GM19239 (cell line): ENCODE data around the gene SPINDOC.
A peak's percentile ranks its signal among the peaks of the same experiment; 100 is the strongest.

ENCODE experiments used
- DNase-seq: peaks from one replicate; pipeline ENCODE4 v3.0.0; 2011; ENCODE audit warnings: low spot score; ENCODE audit not compliant: insufficient read length
- FAIRE-seq: peaks from 2 replicates; lab custom pipeline; 2011; peaks lifted over from hg19 to GRCh38; lab: Jason Lieb, UNC

SPINDOC gene

DNA sequence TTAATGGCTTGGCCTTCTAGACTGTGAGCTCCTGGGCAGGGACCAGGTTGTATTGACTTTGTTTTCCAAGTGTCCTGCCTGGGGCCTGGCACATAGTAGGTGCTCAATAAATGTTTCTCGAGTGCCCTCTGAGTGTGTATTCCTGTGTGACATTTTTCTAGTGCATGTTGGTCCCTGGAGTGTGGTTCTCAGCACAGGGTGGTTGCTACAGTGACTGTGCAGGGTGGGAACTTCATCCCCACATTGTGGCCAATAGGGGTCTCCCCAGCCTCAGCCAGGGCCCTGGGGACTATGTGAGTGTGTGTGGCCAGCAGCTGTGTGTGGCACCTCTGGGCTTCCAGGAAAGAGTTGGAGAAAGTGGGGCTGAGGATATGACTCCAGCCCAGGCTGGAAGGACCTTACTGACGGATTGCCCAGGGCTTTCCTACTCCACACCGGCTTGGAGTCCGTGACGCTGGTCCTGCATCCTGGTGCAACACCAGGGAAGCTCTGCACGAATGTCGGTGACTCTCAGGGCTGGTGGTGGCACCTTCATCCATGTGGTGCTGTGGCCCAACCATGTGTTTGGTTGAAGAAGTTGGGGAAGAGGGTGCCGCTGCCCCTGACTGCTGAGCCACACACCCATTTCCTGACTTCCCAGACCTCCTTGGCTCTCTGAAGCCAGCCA, 16.7 kb downstream of the SPINDOC start:
- DNase-seq (no peak), FAIRE-seq (no peak)

DNA sequence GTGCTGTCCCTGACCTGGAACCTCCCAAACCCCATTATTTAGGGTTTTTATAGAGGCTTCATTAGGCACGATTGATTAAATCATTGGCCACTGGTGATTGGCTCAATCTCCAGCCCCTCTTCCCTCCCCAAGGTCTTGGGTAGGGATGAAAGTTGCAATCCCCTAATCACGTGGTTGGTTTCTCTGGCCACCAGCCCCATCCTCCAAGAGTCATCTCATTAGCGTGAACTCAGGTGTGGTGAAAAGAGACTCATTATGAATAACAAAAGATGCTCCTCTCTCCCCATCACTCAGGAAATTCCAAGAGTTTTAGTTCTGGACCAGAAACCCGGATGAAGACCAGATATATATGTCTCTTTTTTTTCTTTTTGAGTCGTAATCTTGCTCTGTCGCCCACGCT, 18.1 kb downstream of the SPINDOC start:
- no peak for FAIRE-seq
- no peak for DNase-seq

DNA sequence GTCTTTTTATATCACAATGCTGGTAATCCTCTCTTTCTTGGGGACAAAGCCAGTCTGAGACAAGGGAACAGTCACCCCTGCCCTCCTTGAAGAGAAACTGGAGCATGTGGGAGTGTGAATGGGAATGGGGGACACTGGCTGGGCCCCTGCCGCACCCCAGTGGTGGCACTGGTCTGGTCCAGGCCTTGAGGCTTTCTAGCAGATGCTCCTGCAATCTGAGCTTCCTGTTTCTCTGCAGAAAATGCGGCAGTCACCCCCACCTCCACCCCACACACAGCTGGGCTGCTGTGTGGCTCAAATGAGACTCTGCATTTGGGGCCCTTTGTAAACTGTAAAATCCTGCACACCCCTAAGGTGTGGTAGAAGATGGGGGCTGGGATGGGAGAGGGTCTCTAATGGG, 19.1 kb downstream of the SPINDOC start:
- no peak for DNase-seq
- no peak for FAIRE-seq

DNA sequence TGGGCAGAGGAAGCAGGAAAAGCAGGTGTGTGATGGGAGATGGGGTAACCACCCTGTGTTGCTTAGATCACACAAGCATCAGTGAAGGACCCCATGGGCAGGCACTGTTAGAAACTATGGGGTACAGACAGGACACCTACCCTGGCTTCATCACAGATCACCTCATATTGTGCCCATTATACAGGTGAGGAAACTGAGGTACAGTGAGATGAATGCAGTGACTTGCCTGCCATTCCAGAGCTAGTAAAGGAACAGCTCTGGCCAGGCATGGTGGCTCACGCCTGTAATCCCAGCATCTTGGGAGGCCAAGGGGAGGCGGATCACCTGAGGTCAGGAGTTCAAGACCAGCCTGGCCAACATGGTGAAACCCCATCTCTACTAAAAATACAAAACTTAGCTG, 19.8 kb downstream of the SPINDOC start:
- no peak for FAIRE-seq

DNA sequence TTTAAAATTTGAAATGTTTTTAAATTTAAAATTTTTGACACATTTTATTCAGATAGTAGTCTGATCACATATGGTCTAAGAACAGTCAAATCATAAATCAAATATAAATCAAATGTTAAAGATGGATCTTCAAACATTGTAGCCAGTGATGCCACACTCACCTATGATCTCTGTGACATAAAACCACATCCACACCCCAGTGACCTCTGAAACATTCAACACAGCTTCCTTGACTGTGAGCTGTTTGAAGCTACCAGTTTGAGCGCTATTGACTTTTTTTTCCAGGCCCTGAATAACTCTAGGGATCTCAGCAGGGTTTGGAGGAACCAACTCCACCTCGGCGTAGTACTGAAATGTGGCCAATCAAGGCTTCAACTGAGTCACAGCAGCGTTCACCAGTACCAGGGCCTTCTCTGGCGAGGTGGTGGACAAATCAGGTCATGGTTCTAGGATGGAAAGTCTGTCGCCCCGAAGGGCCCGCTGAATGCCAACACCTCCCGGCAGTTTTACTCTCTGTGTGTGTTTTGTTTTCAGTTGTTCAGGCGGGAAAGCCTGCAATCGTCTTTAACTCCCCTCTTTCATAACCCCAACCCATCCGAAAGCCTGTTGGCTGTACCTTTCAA, 21.4 kb downstream of the SPINDOC start:
- DNase-seq (no peak), FAIRE-seq (no peak)

More for the DNA sequence above, 19.8 kb downstream of the SPINDOC start:
- no peak for DNase-seq

DNA sequence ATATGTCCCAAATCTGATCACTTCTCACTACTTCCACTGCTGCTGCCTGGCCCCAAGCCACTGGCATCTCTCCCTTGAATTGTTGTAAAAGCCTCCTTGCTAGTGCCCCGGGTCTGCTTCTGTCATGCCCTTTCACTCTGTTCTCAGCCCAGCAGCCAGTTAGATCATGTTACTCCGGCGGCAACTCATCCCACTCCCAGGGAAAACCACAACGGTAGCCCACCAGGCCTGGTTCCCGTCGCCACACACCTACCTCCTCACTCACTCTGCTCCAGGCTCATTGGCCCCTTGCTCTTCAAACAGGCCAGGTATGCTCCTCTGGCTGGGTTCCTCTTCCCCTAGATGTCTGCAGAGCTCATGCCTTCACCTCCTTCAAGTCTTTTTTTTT, 21.9 kb downstream of the SPINDOC start:
- FAIRE-seq: no peak
- DNase-seq: no peak

DNA sequence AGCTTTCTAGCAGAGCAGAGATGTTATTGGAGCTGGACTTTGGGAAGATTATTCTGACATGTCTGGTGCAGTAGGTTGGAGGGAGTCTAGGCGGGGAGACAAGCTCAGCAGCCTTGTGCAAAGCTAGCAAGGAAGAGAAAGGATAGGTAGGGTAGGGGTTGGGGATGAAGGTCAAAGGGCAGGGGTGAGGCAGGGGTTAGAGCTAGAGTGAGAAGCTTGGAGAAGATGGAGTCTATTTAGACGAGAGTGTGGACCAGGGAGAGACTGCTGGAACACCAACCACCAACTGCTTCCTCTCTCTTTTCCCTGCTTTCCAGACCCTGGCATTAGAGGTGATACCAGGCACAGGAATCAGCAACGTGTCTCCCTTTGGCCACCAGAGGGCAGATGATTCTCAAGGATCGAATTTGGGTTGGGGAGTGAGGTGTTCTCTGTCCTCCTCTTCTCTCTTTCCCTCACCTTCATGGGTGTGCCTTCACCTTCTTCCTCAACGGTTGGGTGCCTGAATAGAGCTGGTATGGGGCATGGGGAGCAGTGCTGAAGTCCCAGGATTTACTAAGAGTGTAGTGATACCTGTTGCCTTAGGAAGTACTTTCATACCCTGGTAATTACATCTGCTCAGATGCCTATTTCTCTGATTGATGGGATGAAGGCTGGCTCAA, 23.9 kb downstream of the SPINDOC start:
- DNase-seq (peak; percentile 69), FAIRE-seq (peak; percentile 94)

DNA sequence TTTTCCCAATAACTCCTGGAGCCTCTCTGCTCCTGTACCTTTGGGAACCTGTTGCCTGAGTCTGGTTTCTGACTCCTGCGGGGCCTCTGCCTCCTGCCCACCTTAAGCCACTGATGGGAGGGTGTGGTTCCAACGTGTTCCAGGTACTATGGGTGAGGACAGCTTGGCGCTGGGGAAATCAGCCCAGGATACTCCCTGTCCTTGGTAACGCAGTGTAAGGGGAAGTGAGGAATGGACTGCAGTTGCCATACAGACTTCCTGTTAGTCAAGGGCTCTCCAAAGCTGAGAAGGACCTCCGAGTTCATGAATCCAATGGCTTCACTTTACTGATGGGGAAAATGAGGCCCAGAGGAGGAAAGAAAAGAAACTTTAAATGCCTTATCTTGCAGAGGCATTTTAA, 24.5 kb downstream of the SPINDOC start:
- FAIRE-seq: no peak

DNA sequence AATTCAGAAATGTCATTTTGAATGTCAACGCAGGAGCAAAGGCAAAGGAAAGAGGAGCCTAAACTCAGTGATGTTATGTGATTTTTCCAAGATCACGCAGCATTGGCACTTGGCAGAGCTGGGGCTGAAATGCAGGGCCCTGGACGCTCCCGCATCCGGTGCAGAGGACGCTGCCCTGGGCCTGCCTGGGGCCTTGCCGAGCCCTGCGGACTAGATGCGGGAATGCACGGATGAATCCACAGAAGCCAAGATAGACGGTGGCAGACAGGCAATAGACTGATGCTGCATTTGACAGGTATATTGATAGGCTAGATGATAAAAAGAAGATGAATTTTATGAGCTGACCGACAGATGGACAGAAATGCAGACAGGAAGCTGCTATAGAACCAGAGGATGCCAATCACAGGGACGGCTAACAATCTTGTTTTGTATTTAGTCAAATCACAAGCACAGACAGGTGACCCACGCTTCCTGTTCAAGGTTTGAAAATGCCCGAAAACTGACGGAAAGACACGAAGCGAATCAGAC, 25.0 kb downstream of the SPINDOC start:
- FAIRE-seq (peak; percentile 87), DNase-seq (no peak)

More for the DNA sequence above, 24.5 kb downstream of the SPINDOC start:
- DNase-seq: no peak

DNA sequence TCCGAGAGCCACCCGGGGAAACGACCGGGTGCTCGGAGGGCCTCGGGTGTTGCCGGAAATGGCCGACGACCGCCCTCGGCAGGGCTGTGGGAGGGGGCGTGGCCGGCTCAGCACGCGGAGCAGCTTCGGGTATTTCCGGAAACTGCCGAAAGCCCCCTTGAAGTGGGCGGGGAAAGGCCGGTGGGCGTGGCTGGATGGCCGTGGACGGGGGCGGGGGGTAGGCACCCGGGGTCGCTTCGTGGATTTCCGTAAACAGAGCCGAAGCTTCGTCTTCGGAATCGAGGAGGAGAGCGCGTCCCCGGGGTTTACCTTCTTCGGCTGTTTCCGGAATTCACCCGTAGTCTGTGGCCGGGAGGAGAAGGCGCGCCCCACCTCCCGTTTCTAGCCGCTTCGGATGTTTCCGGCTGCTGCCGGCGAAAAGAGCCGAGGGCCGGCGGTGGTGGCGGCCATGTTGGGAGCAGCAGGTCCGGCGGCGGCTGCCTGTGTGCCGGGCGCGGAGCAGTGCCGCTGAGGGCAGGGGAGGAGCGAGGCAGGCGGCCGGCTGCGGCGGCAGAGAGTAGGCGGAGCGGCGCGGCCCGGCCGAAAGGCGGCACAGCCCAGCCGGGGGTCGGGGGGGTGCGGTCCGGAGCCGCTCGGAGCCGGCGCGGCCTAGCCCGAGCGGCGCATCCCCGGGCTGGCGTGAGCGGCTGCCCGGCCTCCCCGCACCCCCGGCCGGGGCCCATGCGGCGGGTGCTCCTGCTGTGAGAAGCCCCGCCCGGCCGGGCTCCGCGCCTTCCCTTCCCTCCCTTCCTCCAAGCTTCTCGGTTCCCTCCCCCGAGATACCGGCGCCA, 25.6 kb downstream of the SPINDOC start, which contains the start of gene MARK2:
Gene MARK2, plus strand, starts transcription at position 433 of the 830 bp plus-strand sequence. Its CDS starts 397 bp downstream, at position 830.
- FAIRE-seq (no peak), DNase-seq (peak; percentile 82)

DNA sequence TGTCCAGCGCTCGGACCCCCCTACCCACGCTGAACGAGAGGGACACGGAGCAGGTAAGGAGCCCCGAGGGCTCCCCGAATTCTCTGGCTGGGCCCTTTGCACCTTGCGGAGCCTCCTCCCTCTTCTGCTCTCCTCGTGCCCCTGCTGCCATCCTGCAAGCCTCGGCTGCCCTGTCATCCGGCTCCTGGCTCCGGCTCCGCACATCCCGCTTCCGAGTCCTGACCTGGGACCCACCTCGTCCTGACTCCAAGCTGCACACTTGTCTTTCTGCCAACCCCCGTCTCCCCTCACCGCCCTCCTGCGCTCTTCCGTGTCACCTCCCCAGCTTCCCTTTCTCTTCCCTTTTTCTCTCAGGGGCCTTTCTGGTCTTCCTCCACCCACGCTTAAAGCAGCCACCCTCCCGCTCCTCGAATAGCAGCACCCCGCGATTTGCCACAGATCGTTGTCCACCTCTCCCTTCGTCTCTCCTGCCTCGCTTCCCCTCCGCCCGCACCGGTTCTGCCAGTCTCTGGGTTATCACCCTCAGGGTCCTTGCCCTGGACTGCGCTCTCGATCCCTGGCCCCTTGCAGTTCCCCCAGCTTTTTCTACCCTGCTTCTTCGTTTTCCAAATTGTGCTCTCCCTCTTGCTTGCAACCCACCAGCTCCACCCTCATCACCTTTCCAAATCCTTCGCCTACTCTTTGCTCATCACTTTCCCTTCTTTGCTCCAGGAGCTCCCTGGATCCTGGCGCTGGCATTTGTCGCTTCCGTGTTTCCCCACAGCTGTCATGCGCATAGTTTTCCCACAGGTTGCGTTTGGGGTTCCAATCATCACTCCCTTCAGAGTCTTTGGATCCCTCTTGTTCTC, 26.5 kb downstream of the SPINDOC start:
- FAIRE-seq (peak; percentile 40), DNase-seq (no peak)

DNA sequence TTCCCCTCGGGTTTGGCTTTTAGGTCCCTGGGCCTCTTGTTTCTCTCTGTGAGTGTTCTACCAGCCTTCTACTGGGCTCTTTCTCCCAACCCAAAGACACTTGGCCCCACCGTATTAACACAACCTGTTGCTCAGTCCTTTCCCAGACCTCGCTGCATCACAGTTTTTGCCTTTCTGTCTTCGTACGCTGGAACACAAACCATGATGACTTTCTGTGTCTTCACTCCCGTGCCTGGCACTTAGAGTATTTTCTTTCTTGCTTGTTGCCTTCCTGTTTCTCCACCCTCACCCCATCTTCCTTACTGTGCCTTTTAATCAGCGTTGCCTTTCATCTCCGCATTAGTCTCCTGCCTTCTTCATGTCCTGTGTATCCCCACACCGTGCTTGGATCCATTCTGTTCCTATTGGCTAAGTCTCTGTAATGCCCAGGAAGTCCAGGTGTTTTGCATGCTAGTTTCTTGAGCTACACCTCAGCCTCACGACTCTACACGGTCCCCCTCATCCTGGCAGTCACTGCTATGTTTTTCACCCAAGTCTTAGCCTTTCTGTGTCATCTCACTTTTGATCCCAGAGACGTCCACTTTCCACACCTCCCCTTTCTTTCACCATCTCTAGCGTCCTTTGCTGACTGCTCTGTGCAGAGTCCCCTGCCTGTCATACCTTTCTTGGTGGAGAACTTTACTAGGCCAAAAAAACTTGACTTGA, 27.3 kb downstream of the SPINDOC start:
- DNase-seq (no peak), FAIRE-seq (peak; percentile 62)

DNA sequence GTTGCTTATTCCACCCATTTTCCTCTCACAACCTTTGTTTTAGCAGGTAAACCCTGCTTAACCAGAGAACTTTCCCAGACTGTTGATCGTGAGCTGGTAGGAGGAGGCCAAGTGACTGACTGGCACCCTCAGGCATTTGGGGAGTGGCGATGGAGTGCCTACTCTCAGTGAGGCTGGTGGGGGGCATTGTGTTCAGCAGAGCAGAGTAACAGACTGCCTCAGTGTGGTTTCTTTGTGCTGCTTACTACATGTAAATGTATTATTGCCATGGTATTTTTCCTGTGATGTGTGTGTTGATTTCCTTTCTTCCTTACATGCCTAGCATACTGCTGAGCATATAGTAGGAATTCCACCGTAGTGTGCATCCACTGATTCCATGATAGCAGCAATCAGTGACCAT, 28.3 kb downstream of the SPINDOC start:
- FAIRE-seq (no peak), DNase-seq (no peak)

DNA sequence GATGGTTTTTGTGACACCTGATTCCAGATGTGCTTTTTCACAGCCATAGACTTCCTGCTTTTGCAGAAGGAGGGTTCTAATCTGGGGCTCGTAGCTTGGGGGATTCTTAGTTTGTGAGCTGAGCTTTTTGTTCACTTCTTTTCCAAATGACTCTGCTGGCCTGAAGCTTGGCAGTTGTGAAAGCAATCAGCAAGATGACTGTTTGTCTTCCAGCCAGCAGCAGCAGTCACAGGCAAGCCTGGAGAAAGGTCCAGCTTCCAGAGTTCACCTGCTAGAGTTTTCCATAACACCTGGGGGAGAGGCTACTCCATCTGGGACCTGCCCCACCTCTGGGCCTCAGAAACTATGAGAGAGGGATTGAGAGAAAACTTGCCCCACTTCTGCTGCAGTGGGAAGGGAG, 29.8 kb downstream of the SPINDOC start:
- FAIRE-seq: no peak

DNA sequence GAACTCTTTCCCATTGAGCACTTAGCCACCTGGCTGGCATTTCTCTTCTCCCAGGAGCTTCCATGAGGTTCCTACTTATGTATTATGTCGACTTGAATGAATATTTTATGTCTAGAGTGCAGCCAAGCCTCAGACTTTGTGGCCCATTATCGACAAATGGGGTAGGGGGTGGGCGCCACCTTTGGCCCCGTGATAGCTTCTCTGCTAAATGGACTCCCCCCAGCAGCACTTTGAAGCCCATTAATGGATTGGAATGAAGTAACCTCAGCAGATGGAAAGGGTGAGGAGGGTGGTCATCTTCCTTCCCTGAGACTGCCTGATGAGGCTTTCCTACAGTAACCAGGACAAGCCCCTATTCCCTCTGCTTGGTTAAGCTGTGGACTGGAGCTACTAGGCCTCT, 31.6 kb downstream of the SPINDOC start:
- DNase-seq (no peak), FAIRE-seq (no peak)

More for the DNA sequence above, 29.8 kb downstream of the SPINDOC start:
- no peak for DNase-seq

DNA sequence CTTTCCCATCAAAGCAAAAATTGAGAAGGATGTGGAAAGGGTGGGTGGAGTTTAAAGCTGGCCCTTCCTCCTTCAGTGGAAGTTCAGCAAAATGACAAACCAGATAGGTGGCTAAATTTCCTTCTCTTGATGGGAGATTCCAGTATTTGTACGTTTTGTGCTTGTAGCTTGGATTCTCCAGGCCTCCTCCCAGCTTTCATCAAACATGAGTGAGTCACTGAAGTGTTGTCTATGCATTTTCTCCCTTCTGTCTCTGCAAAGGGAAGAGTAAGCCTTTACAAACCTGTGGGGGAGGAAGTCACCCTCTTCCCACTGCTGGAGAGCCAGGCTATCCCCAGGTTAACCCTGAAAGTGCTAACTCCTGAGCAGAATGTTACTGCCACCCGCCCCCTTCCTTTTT, 32.0 kb downstream of the SPINDOC start:
- DNase-seq (no peak), FAIRE-seq (no peak)

DNA sequence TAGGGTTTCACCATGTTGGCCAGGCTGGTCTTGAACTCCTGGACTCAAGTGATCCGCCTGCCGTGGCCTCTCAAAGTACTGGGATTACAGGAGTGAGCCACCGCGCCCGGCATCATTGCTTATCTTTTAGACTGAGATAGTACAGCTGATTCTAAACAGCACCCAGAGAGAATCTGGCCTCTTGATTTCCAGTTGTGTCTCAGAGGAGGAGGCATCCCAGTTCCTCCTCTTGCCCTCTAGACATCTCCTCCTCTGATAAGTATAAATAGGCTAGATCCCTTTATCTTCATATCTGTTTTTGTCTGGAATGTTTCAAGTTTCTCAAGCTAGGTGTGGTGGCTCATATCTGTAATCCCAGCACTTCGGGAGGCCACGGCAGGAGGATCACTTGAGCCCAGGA, 32.7 kb downstream of the SPINDOC start:
- no peak for DNase-seq
- FAIRE-seq: no peak

DNA sequence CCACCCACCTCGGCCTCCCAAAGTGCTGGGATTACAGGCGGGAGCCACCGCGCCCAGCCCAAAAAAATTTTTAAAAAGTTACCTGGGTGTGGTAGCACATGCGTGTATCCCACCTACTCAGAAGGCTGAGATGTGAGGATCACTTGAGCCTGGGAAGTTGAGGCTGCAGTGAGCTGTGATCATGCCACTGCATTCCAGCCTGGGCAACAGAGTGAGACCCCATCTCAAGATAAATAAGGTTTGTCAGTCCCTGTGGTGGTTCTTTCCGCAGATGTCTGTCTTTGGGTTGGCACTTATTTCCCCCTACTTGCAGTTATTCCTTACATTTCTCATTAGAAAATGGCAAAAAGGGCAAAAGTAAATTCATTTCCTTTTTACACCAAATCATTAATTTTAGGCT, 33.6 kb downstream of the SPINDOC start:
- DNase-seq (no peak), FAIRE-seq (no peak)

DNA sequence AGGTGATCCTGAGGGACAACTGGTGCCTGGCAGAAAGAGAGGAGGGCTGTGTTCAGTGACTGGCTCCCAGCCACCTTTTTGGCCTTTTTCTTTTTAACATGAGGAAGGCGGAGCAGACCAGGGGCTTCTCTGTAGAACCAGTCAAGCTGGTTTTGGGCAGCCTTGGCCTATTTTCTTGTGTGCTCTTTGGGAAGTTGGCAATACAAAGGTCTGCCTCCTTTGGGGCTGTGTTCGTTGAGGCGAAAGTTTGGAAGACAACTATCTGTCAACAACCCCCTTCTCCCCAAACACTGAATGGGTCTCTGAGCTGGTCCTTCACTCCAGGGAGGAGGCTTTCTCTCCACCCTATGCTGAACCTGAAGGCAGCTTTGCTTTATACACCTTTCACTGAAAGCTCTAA, 34.1 kb downstream of the SPINDOC start:
- no peak for DNase-seq
- FAIRE-seq: no peak
